Measurements from ENCODE around the gene SLC25A45.
"Not testable (repeated sequence)": the region's sequence is repeated elsewhere in the genome, so short reads cannot be mapped to it uniquely, and the experiment has no call there.

The SLC25A45 gene

DNA sequence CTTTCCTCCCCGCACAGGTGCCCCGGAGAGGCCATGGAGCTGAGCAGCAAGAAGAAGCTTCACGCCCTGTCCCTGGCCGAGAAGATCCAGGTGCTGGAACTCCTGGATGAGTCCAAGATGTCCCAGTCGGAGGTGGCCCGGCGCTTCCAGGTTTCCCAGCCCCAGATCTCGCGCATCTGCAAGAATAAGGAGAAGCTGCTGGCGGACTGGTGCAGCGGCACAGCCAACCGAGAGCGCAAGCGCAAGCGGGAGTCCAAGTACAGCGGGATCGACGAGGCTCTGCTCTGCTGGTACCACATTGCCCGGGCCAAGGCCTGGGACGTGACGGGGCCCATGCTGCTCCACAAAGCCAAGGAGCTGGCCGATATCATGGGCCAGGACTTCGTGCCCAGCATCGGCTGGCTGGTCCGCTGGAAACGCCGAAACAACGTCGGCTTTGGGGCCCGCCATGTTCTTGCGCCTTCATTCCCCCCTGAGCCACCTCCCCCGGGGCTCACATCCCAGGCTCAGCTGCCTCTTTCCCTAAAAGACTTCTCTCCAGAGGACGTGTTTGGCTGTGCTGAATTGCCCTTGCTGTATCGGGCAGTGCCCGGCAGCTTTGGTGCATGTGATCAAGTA, 26.6 kb downstream of the SLC25A45 start:
- no peak for DNase-seq

DNA sequence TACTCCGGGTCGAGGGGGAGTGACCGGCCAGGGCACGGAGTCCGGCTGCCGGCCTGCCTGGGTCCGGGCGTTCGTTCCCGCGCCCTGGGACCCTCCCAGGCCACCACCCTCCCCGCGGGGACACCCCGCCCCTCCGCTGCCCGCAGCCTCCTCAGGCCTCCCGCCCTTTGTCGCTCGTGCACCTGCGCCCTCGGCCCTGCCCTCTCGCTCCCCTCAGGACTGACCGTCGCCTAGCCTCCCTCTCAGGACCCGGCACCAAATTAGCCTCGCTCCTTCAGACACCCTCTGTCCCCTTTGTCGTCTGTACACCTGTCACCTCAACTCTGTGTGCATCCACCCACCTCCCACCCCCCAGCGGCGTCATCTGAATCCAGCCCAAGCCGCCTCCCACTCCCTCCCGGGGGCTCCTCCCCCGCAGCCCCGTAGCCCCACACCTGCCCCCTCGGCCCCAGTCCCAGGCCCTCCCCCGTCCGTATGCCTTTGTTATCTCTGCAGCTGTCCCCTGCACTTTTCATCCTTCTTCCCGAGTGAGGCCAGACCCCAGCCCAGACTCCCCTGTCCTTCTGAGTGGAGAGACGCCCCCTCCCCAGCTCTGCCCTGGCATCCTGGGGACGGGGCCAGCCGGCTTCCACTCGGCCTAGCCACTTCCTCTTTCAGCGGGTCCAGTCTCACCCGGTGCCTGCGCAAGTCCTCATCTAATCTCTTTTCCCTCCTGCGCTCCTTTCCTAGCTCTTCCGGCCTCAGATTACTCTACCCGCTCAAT, 27.3 kb downstream of the SLC25A45 start:
- DNase-seq, result peak; percentile 86

DNA sequence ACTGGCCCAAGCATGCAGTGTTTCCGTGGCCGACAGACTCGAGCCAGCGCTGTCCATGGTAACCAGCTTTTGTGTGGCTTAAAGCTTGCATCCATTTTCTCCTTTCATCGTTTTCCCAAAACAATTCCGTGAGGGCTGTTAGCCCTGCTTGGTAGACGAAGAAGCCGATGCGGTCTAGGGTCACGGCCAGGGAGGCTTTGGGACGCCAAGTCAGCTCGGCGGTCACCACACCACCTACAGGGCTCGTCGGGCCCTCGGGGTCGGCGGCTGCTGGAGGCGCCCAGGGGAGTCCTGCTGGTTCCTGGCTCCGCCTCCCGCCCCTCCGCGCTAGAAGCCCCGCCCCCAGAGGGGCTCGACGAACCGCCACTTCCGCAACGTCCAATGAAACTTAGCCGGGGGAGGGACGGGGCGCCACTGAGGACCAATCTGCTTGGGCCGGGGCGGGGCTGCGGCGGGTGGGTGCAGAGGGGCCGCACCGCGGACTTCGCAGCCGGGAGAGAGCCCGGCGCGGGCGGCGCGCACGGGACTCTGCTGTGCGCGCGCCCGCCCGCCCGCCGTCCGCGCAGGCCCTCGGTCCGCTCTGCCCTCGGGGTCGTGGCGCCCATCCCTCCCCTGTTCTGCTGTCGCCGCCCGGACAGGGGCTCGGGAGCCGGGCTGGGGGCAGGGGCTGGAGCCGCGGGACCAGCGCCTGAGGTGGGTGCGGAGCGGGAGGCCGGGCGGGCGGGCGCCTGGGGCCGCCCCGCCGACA, 28.0 kb downstream of the SLC25A45 start, which contains the start of gene TIGD3:
Gene TIGD3, plus strand, starts transcription at position 487 of the 748 bp plus-strand sequence. CDS start 1,058 bp downstream, outside the sequence.
- peak; percentile 99 for DNase-seq

DNA sequence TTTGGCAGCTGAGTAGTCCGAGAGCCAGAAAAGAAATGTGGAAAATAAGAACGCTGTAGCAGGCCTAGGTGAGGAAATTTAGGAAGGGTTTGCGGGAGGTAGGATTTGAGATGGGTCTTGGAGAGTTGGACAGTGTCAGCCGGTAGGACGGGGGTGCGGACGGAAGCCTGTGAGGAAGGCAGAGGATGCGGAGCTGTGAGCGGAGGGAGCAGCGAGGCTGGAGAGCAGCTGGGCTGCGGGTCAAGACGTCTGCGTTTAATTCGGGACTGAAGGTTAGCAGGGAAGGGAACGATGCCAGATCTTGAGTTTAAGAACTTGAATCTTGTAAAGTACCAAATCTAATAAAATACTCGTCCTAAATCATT, 28.6 kb downstream of the SLC25A45 start:
- DNase-seq, result no peak

DNA sequence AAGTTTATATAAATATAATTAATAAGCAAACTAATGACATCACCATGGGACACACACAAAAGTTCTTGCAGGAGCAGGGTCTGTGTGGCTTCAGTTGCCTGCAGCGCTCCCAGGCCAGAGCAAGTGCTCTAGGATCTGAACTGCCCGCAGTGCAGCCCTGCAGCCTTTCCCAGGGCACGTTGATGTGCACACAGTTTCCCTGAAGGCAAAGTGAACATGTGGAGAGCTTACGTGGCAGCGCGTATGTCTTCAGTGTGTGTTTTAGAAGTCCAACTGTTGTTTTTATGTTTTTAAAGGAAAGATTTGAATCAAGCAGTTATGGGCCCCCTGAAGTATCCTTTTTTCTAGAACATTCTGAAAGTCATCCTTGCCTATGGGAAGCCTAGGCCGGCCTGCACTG, 29.1 kb downstream of the SLC25A45 start:
- no peak for DNase-seq

DNA sequence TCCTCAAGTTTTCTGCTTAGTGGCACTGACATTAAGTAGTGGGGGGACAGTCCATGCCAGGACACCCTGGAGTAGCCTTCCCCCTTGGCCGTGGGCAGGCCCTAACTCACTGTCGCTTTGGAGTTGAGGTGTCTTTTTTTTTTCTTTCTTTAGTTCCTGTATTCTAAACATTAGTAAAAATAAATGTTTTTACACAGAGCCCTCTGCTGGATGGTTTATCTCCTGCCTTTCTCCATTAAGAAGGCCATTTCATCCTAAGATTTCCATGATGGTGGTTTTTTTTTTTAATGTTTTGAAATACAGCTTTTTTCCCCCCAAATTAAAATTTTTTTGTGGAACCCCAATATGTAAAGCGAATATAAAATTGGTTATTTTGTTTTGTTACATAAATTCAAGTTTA, 29.7 kb downstream of the SLC25A45 start:
- no peak for DNase-seq

DNA sequence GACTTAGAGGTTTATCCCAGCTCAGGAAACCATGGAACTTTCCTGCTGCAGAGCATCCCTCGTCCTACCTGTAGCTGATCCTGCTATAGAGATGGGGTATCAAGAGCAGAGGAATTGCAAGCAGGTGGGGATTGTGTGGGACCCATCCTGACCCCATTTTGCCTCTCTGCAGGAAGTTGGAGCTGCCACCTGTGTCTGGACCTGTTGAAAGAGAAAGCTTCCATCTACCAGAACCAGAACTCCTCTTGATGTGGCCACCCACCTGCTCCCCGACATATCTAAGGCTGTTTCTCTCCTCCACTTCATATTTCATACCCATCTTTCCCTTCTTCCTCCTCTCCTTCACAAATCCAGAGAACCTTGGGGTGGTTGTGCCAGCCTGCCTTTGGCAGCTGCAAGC, 30.9 kb downstream of the SLC25A45 start:
- DNase-seq, result no peak

DNA sequence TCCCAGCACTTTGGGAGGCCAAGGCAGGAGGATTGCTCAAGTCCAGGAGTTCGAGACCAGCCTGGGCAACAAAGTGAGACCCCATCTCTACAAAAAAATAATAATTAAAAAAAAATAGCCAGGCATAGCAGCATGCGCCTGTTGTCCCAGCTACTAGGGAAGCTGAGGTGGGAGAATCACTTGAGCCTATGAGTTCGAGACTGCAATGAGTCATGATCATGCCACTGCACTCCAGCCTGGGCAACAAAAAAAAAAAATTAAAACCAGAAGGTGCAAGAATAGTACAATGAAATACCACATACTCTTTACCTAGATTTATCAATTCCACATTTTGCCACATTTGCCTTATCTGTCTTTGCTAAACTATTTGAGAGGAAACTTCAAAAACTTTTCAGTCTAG, 40.6 kb downstream of the SLC25A45 start:
- DNase-seq, result no peak

DNA sequence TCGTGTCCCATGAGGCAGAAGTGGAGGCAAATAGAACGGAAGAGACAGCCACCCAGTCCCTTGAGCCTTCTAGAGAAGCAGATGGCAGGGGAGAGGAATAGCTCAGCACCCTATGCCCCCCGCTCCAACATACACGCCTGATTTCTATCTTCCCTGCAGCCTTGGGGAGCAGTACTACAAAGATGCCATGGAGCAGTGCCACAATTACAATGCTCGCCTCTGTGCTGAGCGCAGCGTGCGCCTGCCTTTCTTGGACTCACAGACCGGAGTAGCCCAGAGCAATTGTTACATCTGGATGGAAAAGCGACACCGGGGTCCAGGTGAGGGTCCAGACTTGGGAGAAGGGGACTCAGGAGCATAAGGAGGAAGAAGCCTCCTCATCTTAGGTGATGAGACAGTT, 42.2 kb downstream of the SLC25A45 start:
- no peak for DNase-seq

DNA sequence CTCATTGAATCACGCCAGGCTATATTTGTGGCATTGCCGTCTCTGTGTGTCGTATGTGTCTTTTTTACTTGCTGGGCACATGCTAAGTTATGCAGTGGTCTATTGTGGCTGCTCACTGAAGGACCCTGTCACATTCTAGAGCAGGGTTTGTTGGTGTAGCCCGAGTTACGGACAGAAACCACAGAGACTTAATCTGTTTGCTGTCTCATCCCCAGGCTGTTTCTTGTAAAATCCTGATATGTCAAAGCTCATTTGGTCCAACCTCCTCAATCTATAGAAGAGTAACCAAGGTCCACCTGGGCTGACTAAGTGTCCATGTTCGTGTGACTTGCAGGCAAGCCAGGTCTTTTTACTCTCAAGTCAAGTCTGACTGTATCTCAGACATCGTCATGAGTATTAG, 43.8 kb downstream of the SLC25A45 start:
- no peak for DNase-seq

DNA sequence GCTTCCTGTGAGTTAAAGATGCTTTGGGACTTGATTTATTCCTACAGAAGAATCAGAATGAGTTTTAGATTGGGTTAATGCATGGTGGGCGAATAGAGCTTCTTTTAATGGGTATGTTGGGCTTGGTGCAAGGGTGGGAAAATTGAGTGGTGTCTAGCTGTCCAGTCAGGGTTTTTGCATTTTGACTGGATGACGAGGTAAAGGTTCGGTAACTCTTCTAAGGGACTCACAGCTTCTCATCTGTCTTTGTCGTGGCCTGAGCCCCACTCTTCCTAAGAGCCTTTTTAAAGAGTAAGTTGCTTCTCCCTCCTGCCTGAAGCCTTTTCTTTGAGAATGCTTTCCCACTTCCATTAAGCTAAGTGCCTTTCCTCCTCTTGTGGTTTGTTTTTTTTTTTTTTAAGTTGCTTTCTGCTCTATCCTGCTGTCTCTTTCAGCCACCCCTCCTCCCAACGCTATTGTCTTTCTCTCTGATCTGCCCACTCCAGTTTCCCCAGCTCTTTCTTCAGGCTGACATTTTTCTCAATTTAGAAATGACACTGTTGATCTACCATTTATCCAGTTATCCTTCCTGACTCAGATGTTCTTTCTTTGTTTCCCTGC, 47.6 kb downstream of the SLC25A45 start:
- no peak for DNase-seq

DNA sequence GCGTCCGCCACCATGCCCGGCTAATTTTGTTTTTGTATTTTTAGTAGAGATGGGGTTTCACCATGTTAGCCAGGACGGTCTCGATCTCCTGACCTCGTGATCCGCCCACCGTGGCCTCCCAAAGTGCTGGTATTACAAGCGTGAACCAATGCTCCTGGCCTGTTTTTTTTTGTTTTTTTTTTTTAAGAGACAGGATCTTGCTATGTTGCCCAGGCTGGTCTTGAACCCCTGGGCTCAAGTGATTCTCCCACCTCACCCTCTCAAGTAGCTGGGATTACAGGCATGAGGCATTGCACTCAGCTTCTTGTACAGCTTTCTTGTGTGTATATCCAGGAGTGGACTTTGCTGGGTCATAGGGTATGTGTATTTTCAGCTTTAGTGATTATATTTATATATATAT, 49.9 kb downstream of the SLC25A45 start:
- DNase-seq, result not testable (repeated sequence)

DNA sequence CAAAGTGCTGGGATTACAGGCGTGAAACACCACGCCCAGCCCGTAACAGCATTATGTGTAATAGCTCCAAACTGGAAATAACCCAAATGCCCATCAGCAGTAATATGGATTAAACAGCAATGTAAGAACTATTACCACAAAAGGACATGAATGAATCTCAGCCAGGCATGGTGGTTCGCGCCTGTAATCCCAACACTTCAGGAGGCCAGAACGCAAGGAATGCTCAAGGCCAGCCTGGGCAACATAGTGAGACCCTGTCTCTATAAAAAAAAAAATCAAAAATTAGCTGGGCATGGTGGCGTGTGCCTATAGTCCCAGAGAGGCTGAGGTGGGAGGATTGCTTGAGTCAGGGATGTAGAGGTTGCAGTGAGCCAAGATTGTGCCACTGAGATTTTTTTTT, 51.9 kb downstream of the SLC25A45 start:
- DNase-seq, result no peak

DNA sequence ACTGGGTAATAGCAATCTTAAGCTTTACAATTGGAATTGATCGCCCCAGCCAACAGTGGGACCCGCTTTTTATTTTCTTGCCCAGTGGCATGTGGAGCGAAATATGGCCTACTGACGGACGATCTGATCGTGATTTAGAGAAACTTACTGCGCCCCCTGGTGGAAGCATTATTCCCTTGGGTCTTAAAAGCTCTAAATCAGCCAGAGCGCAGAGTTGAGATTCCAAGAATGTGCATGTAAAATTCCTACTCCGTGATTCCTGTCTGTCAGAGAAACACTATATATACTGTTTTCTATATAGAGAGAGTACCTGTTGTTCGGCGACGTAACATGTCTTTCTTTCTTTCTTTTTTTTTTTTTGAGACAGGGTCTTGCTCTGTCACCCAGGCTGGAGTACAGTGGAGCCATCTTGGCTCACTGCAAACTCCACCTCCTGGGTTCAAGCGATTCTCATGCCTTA, 52.5 kb downstream of the SLC25A45 start:
- peak; percentile 92 for DNase-seq

DNA sequence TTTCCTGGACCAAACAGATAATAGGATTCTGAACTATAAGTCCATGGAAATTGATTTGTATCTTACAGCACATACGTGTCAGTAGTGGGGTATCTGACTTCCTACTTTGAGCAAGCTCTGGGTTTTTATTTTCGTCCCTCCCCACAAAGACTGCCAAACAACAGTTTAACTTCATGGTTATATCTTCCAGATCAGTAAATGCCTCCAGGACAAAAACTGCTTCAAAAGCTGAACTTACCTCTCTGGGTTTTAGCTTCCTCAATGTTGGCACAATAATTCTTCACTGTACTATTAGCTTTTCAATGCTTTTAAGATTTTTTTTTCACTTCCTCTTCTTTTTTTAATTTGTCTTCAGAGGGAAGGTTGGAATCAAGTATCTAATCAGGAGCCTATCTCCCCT, 53.0 kb downstream of the SLC25A45 start:
- DNase-seq, result no peak

DNA sequence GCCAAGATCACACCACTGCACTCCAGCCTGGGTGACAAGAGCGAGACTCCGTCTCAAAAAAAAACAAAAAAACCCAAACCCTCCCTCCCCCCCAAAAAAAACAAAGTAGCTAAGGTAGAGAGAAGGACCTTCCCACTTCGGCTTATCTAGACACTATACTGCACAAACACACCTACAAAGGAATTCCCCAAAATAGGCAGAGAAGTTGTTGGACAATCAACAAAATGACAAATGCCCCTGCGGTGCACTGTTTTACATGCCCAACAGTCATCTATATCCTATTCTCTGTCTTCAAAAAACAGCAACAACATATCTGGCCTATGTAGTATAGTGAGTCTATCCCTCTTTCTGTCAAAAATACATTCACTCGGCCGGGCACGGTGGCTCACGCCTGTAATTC, 55.4 kb downstream of the SLC25A45 start:
- DNase-seq, result no peak

DNA sequence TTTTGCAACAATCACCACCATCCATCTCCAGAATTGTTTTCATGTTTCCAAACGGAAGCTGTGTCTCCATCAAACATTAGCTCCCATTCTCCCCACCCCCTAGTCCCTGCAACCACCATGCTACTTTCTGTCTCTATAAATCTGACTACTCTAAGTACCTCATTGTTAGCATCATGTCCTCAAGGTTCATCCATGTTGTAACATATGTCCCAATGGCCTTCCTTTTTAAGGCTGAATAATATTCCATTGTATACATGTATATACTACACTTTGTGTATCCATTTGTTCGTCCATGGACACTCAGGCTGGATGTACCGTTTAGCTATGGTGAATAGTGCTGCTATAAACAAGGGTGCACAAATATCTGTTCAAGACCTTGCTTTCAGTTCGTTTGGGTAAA, 57.0 kb downstream of the SLC25A45 start:
- DNase-seq, result no peak
